Neuronal stem cell (in vitro differentiated cells): Measurements from ENCODE around the gene MRRF.
A peak's percentile ranks its signal among the peaks of the same experiment; 100 is the strongest.

Experiments used
- DNase-seq: peaks from one replicate; pipeline ENCODE4 v3.0.0-alpha.2; 2013; ENCODE audit warnings: low spot score
- H2AFZ ChIP-seq: one replicate; pipeline ENCODE4 v1.6.1; 2013; ENCODE audit warnings: mild to moderate bottlenecking, low read length, inconsistent platforms
- H2AK5ac ChIP-seq: 2 replicates; pipeline ENCODE4 v1.6.1; 2013; ENCODE audit warnings: low read depth, mild to moderate bottlenecking, inconsistent platforms, low read length, moderate library complexity, mixed read lengths
- H2BK120ac ChIP-seq: 2 replicates; pipeline ENCODE4 v1.6.1; 2013; ENCODE audit warnings: low read depth, mild to moderate bottlenecking, inconsistent platforms, low read length, moderate library complexity, mixed read lengths
- H2BK12ac ChIP-seq: one replicate; pipeline ENCODE4 v1.6.1; 2013; ENCODE audit warnings: low read length, inconsistent platforms
- H2BK15ac ChIP-seq: 2 replicates; pipeline ENCODE4 v1.6.1; 2013; ENCODE audit warnings: mild to moderate bottlenecking, low read length, inconsistent platforms, mixed read lengths
- H2BK5ac ChIP-seq: one replicate; pipeline ENCODE4 v1.6.1; 2013; ENCODE audit warnings: inconsistent platforms, mild to moderate bottlenecking, low read length, moderate library complexity
- H3K14ac ChIP-seq: one replicate; pipeline ENCODE4 v1.6.1; 2013; ENCODE audit warnings: low read length, inconsistent platforms
- H3K18ac ChIP-seq: 2 replicates; pipeline ENCODE4 v1.6.1; 2013; ENCODE audit warnings: low read length, inconsistent platforms
- H3K23ac ChIP-seq: 2 replicates; pipeline ENCODE4 v1.6.1; 2013; ENCODE audit warnings: low read depth, mild to moderate bottlenecking, mixed read lengths, low read length, inconsistent platforms; ENCODE audit not compliant: poor library complexity
- H3K27ac ChIP-seq: replicated peaks from 3 replicates; pipeline ENCODE4 v1.5.1; 2013; ENCODE audit warnings: low read length, inconsistent platforms
- H3K27me3 ChIP-seq, 3 experiments: 2 replicates each; pipeline ENCODE4 v1.6.1; 2013; ENCODE audit warnings: low read length in 3 of 3, mild to moderate bottlenecking in 2 of 3, inconsistent platforms in 1 of 3, low read depth in 1 of 3, mixed read lengths in 1 of 3, moderate library complexity in 1 of 3; ENCODE audit not compliant: control insufficient read depth in 3 of 3, insufficient read depth in 3 of 3
- H3K36me3 ChIP-seq, 2 donors: replicated peaks in 1 of 2; 2 replicates each; pipeline ENCODE4 v1.6.1; 2013; ENCODE audit warnings: low read length in 2 of 2; ENCODE audit not compliant: control insufficient read depth in 2 of 2, insufficient read depth in 2 of 2
- H3K4ac ChIP-seq: 2 replicates; pipeline ENCODE4 v1.6.1; 2013; ENCODE audit warnings: inconsistent platforms, mild to moderate bottlenecking, low read length, moderate library complexity
- H3K4me1 ChIP-seq, 2 donors: 1 replicate in 1 of 2; 2 replicates in 1 of 2; pipeline ENCODE4 v1.6.1; 2013; ENCODE audit warnings: low read length in 2 of 2, low read depth in 1 of 2; ENCODE audit not compliant: control insufficient read depth in 2 of 2, insufficient read depth in 1 of 2
- H3K4me2 ChIP-seq: one replicate; pipeline ENCODE4 v1.6.1; 2013; ENCODE audit warnings: mild to moderate bottlenecking, low read length, inconsistent platforms; ENCODE audit not compliant: insufficient read depth, poor library complexity, severe bottlenecking
- H3K4me3 ChIP-seq, 2 donors: 2 replicates each; pipeline ENCODE4 v1.5.1; 2013; ENCODE audit warnings: low read length in 2 of 2, mild to moderate bottlenecking in 2 of 2, inconsistent platforms in 1 of 2, moderate library complexity in 1 of 2
- H3K79me1 ChIP-seq: one replicate; pipeline ENCODE4 v1.6.1; 2013; ENCODE audit warnings: low read depth, mild to moderate bottlenecking, inconsistent platforms, low read length, moderate library complexity
- H3K9ac ChIP-seq: one replicate; pipeline ENCODE4 v1.6.1; 2013; ENCODE audit warnings: mild to moderate bottlenecking, low read depth, low read length, inconsistent platforms; ENCODE audit not compliant: poor library complexity
- H3K9me3 ChIP-seq, 2 donors: replicated peaks in 1 of 2; 2 replicates each; pipeline versions ENCODE3 to v1.6.1; 2013; ENCODE audit warnings: low read length in 2 of 2, mild to moderate bottlenecking in 2 of 2, inconsistent platforms in 1 of 2, low read depth in 1 of 2, mixed read lengths in 1 of 2, moderate library complexity in 1 of 2; ENCODE audit not compliant: control insufficient read depth in 2 of 2, insufficient read depth in 1 of 2
- H4K8ac ChIP-seq: one replicate; pipeline ENCODE4 v1.6.1; 2013; ENCODE audit warnings: low read depth, mild to moderate bottlenecking, inconsistent platforms, low read length, moderate library complexity
- H4K91ac ChIP-seq: one replicate; pipeline ENCODE4 v1.6.1; 2013; ENCODE audit warnings: low read length, low read depth, mild to moderate bottlenecking, inconsistent platforms; ENCODE audit not compliant: poor library complexity
- WGBS, 2 donors: extraction: QIAGEN DNeasy Blood & Tissue Kit; methylation state at CpG; one replicate each; pipeline ENCODE4 v1.1.7; 2013; ENCODE audit warnings: missing lambda C conversion rate in 2 of 2, mixed read lengths in 1 of 2; ENCODE audit not compliant: insufficient read length in 2 of 2, insufficient replicate concordance in 1 of 2; ENCODE audit errors: extremely low coverage in 2 of 2; 5-methylcytosine and 5-hydroxymethylcytosine counted together

Gene MRRF

GRCh38 chr9:122216798-122217418, 47.8 kb upstream of the MRRF start:
- no peak overlapping the region for H3K23ac ChIP-seq
- H2AK5ac ChIP-seq, result peak overlapping the region; percentile 77
- H3K4me1 ChIP-seq, result peaks cover 6 to 10% of the 10 kb centered on the region in 2 donors
- H3K36me3 ChIP-seq, result no peaks in the 10 kb centered on the region
- no peak overlapping the region for H2BK5ac ChIP-seq
- DNase-seq, result no peak
- H3K4me3 ChIP-seq, result peak overlapping the region in 1 of 2 donors; percentile 24
- H2AFZ ChIP-seq, result peak overlapping the region; percentile 43
- no peak overlapping the region for H3K14ac ChIP-seq
- H3K27ac ChIP-seq, result no peak overlapping the region
- WGBS, 2 donors, result no CpG with 5 or more reads among the region's 35 CpGs
- no peak overlapping the region for H3K9ac ChIP-seq
- H2BK120ac ChIP-seq, result no peak overlapping the region
- H3K4me2 ChIP-seq, result no peak overlapping the region
- H3K4ac ChIP-seq, result no peak overlapping the region
- H4K91ac ChIP-seq, result no peak overlapping the region
- H2BK12ac ChIP-seq, result no peak overlapping the region
- H4K8ac ChIP-seq, result no peak overlapping the region
- peaks cover 70 to 99% (median 93%) of the 10 kb centered on the region in 3 experiments for H3K27me3 ChIP-seq
- peak overlapping the region; percentile 29 for H3K18ac ChIP-seq
- peaks cover 2 to 8% of the 10 kb centered on the region in 2 donors for H3K9me3 ChIP-seq
- no peaks in the 10 kb centered on the region for H3K79me1 ChIP-seq
- H2BK15ac ChIP-seq, result no peak overlapping the region

GRCh38 chr9:122217640-122218039, 47.0 kb upstream of the MRRF start:
- Histone ChIP-seq H2AFZ (no peak overlapping the region), H3K9ac (no peak overlapping the region), H2AK5ac (no peak overlapping the region)

GRCh38 chr9:122218071-122218934, 46.4 kb upstream of the MRRF start:
- no peak overlapping the region for H2BK5ac ChIP-seq
- no peak overlapping the region for H3K14ac ChIP-seq
- no peak for DNase-seq
- H2BK15ac ChIP-seq, result no peak overlapping the region
- no peak overlapping the region for H2AK5ac ChIP-seq
- no peak overlapping the region for H4K8ac ChIP-seq
- no peak overlapping the region for H2BK120ac ChIP-seq
- H3K4ac ChIP-seq, result no peak overlapping the region
- WGBS, 2 donors, result no CpG with 5 or more reads among the region's 11 CpGs
- no peak overlapping the region for H3K18ac ChIP-seq
- no peak overlapping the region for H3K9ac ChIP-seq
- no peak overlapping the region for H2BK12ac ChIP-seq
- H3K23ac ChIP-seq, result no peak overlapping the region
- H3K9me3 ChIP-seq, result peaks cover under 1 to 2% of the 10 kb centered on the region in 2 donors
- H3K4me1 ChIP-seq, result peaks cover 6 to 10% of the 10 kb centered on the region in 2 donors
- H3K36me3 ChIP-seq, result no peaks in the 10 kb centered on the region
- peaks cover 70 to 99% (median 93%) of the 10 kb centered on the region in 3 experiments for H3K27me3 ChIP-seq
- H3K4me3 ChIP-seq, result peak overlapping the region in 1 of 2 donors; percentile 23
- peak overlapping the region; percentile 70 for H2AFZ ChIP-seq
- H3K4me2 ChIP-seq, result no peak overlapping the region
- no peak overlapping the region for H4K91ac ChIP-seq
- no peaks in the 10 kb centered on the region for H3K79me1 ChIP-seq
- H3K27ac ChIP-seq, result no peak overlapping the region

More at GRCh38 chr9:122217640-122218039, 47.0 kb upstream of the MRRF start:
- peaks cover 2 to 7% of the 10 kb centered on the region in 2 donors for H3K9me3 ChIP-seq
- H3K36me3 ChIP-seq, result no peaks in the 10 kb centered on the region
- DNase-seq, result no peak
- H2BK120ac ChIP-seq, result no peak overlapping the region
- H2BK15ac ChIP-seq, result no peak overlapping the region
- H3K27ac ChIP-seq, result no peak overlapping the region
- no peak overlapping the region for H2BK12ac ChIP-seq
- H3K18ac ChIP-seq, result no peak overlapping the region
- no peak overlapping the region for H4K91ac ChIP-seq
- no peaks in the 10 kb centered on the region for H3K79me1 ChIP-seq
- no peak overlapping the region for H4K8ac ChIP-seq
- no peak overlapping the region for H3K4ac ChIP-seq
- no peak overlapping the region for H3K4me3 ChIP-seq
- peaks cover 74 to 99% (median 93%) of the 10 kb centered on the region in 3 experiments for H3K27me3 ChIP-seq
- peaks cover 6 to 10% of the 10 kb centered on the region in 2 donors for H3K4me1 ChIP-seq
- no peak overlapping the region for H3K14ac ChIP-seq
- no CpG with 5 or more reads among the region's 4 CpGs for WGBS, 2 donors
- no peak overlapping the region for H3K4me2 ChIP-seq
- H2BK5ac ChIP-seq, result no peak overlapping the region
- H3K23ac ChIP-seq, result no peak overlapping the region
